NCI-H2171 (cell line): ENCODE results near the gene CEP170B.
"Not testable (repeated sequence)": the region's sequence is repeated elsewhere in the genome, so short reads cannot be mapped to it uniquely, and the experiment has no call there.

Source experiments
- DNase-seq: peaks from one replicate; lab custom pipeline; 2025; lab: John Stamatoyannopoulos, UW

The CEP170B gene

DNA sequence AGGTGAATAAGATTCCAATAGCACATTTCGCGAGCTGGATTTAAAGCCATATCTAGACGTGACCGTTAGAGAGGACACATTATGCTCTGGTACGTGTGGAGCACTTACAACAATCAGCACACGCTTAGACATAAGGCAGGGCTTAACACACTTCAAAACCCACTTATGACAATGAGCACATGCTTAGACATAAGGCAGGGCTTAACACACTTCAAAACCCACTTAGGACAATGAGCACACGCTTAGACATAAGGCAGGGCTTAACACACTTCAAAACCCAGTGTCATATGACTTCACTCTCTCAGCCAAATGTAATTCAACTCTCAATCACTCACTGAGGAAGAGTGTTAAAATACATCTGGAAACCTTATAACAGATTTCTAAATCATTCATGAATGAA, 48.4 kb downstream of the CEP170B start:
- peak; percentile 52 for DNase-seq

DNA sequence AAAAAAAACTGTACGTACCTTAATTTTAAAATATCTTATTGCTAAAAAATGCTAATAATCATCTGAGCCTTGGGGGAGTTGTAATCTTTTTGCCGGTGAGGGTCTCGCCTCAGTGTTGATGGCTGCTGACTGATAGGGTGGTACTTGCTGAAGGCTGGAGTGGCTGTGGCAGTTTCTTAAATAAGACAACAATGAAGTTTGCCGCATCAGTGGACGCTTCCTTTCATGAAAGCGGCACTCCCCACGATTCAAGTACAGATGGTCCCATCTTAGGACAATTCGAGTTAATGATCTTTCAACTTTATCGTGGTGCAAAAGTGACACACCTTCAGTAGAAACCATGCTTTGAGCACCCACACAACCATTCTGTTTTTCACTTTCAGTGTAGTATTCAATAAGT, 52.0 kb downstream of the CEP170B start:
- DNase-seq: no peak

DNA sequence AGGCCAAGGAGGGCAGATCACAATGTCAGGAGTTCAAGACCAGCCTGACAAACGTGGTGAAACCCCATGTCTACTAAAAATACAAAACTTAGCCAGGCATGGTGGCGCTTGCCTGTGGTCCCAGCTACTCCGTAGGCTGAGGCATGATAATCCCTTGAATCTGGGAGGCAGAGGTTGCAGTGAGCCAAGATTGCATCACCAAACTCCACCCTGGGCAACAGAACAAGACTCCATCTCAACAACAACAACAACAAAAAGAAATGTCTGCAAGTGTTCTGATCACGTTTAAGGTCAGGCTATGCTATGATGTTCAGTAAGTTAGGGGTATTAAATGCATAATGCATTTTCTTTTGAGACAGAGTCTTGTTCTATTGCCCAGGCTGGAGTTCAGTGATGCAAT, 52.9 kb downstream of the CEP170B start:
- DNase-seq: no peak

DNA sequence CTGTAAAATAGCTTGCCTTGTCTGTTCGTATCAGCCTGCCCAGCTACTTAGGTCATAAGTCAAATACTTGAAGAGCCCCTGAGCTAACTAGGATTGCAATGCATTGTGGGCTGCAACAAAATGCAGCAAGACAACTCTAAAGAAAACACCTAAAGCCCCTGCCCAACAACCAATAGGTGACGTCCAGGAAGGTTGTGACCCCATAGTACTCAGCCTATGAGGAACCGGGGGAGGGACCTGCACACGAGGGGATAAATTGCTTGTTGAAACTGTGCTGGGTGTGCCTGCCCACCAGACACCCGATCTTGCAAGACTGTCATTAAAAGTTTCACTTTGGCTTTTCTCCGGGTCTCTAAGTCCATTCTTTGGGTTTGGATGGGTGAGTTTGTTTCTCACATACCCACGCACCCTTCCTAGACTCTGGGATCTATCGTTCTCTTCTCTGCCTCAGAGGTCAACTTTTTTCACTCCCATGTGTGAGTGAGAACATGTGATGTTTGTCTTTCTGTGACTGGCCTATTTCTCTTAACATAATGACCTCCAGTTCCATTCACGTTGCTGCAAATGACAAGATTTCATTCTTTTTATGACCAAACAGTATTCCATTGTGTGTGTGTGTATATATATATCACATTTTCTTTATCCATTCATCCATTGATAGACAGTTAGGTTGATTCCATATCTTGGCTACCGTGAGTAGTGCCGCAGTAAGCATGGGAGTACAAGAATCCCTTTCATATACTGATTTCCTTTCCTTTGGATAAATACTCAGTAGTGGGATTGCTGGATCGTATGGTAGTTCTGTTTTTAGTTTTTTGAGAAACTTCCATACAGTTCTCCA, 54.3 kb downstream of the CEP170B start:
- not testable (repeated sequence) for DNase-seq

DNA sequence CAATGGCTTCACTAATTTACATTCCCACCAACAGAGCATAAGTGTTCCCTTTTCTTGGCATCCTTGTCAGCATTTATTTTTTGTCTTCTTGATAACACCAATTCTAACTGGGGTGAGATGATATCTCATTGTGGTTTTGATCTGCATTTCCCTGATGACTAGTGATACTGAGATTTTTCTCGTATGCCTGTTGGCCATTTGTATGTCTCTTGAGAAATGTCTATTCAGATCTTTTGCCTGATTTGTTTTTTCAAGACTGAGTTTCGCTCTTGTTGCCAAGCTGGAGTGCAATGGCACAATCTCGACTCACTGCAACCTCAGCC, 54.9 kb downstream of the CEP170B start:
- no peak for DNase-seq

DNA sequence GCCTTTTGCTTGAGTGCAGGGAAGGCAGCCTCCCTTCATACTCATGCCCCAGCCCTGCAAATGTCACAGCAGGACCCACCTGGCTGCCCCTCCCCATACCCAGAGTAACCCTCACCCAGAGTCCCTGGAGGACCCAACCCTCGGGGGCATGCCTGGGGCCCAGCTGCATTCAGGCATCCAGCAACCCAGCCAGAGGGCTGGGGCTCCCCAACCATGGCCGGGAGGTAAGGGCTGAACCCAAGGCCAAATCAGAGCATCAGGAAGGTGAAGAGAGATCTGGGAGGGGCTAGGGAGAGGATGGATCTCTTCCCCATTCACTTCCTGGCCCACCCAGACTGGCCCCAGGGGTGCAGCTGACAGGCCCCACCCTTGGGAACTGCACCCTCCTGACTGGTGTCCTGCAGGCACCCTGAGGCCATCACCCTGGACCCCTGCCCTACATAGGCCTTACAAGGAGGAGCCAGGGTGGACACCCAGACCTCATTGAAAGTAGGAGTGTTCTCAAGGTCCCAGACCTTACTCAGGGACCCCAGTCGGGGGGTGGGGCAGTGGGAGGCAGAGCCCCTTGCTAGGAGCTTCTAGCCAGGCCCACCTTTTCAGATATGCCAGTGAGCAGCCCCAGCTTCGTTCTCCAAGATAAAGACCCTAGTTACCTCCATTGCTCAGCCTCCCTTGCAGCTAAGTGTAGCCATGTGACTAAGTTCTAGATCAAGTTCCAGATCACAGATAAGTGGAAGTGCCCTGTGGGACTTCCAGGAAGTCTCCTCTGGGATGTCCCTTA, 58.8 kb downstream of the CEP170B start:
- DNase-seq: no peak

DNA sequence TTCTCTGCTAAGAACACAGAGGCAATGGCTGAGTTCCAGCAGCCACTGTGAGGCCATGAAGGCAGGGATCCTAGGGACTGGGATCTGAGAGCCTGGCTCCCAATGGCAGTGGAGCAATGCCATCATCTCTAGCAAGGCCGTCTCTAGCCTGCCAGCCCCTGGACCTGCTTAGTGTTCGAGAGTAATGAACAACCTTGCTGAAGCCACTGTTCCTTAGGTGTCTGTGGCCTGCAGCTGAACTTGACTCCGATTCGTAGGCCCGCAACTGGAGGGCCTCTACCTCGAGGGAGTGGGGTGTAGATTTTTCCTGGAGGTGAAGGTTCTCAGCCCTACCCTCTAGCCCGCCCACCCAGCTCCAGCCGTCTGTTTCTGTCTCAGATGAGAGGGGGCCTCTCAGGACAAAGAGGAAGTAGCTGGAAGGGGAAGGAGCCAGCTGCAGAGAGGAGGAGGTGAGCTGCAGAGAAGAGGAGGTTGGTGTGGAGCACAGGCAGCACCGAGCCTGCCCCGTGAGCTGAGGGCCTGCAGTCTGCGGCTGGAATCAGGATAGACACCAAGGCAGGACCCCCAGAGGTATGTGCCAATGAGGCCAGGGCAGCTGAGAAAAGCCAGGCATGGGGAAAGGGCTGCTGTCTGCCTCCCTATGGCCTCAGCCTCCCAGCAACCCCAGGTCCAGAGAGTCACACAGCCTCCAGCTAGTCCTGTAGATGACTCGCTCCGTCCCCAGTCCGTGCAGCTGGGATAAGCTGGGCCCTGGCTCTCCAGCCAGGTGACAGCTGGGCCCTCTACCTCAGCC, 59.5 kb downstream of the CEP170B start, which contains the start of gene PLD4:
PLD4 (plus strand) TSS at position 459 of the 793 bp plus-strand sequence. CDS start 2,262 bp downstream, outside the sequence.
- DNase-seq: no peak

DNA sequence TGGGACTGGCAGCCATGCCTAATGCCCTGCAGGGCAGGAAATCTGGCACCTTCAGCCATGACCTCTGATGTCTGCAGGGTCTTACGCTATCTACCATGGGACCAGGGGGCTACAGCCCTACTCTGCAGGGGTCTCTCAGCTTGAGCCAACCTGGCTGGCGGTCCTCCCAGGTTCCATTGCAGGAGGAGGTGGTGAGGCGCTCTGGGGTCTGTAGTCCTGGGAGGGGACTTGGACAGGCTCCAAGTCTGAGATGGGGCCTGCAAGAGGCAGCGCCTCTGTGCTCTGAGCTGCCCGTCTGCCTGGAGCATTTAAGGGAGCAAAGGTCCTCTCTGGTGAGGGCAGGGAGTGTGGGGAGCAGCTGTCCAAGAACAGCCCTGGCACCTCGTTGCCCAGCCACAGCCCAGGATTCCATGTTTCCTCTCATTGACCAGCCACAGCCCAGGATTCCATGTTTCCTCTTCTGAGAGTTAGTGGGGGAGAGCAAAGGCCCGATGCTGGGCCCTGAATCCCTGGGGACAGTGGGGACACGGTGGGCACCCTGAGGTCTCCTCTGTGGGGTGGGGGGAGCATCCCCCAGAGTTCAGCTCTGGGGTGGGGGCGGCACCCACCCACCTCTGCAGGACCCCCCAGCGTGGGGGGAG, 60.3 kb downstream of the CEP170B start:
- DNase-seq: no peak

DNA sequence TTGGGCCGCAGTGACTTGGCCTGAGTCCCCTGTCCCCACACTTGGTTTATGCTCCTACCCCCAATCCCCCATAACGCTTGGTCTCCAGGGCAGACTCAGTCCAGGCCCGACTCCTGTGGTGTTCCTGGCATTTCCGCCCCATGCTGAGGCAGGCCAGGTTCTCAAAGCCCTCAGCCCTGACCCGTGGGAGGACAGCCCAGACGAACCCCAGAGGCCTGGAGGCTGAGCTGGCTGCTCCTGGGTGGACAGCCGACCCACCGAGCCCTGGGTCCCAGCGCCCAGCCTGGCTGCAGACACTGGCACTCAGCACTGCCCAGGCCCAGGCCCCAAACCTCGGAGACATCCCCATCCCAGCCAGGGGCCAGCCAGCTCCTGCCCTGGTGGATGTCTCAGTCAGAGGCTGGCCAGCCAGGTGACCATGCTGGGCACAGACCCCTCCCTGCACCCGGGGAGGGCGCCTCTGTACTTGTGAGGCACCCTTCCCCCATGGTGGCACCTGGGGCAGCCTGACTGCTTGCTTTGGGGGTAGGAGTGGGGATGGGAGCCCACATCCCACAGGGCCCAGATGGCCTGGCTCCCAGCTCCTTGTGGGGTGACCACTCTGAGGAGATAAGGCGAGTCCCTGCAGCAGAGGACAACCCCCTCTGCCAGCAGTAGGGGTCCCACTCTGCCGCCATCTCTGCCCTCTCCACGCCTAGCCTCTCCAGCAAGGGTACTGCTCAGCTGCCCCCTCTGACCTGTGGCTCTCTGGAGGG, 61.0 kb downstream of the CEP170B start:
- DNase-seq: no peak

DNA sequence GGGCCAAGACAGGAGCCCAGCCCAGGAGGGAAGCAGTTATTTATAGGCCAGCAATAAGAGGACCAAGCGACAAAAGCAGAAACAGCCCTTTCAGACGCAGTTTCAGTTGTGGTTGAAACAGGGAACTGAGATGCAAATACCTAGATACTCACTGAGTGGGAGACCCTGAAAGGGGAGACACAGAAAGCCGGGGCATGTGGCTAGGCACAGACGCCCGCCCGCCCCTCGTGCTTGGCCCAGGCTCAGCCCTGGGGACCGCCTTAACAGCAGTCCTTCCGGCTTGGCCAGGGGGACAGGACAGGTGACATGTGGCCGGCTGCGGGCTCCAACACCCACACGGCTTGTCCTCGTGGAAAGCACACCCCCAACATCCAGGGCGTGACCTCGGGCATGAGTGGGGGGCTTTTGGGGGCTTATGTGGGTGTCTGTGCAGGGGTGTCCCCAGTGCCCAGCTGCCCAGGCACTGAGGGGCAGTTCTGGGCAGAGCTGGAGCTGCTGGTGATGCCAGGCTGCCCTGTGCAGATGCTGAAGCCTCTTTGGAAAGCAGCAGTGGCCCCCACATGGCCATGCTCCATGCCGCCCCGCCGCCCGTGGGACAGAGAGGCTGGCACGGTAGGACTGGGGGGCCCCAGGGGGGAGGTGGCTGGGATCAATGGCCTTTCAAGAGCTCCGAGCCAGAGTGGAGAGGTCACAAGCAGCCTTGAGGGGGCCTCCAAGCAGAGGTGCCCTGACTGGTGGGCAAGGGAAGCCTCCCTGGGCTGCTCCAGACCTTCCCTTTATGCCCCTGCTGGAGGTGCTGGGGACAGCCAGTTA, 61.8 kb downstream of the CEP170B start:
- DNase-seq: no peak

DNA sequence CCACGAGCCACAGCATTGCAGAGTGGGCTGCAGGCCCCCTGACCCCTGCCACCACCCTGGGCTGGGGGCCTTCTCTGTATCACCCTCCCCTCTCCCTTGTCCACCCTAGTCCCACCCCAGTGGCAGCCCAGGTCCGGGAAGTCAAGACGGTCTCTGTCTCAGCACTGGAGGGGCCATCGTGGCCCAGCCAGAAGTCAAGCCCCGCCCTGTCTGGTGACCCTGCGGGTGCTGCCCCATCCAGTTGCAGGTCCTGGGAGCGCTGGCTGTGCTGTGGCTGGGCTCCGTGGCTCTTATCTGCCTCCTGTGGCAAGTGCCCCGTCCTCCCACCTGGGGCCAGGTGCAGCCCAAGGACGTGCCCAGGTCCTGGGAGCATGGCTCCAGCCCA, 62.4 kb downstream of the CEP170B start:
- DNase-seq: no peak

DNA sequence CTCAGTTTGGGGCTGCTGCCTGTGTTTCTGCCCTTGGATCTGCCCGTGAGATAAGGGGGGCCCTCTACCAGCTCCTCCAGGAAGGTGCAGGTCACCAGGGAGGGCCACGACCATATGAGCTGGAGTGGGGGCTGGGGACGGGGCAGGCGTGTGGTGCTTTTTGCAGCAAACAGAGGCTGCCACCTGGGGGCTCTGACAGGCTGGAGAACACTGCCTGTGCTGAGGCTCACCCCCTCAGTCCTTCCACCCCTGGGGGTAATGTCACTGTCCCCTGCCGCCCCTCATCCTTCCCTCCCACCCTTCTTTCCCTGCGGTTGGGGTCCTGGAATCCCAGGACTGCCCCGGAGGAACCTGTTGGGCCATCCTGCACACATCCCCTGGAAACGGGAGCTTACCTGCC, 62.8 kb downstream of the CEP170B start:
- no peak for DNase-seq

DNA sequence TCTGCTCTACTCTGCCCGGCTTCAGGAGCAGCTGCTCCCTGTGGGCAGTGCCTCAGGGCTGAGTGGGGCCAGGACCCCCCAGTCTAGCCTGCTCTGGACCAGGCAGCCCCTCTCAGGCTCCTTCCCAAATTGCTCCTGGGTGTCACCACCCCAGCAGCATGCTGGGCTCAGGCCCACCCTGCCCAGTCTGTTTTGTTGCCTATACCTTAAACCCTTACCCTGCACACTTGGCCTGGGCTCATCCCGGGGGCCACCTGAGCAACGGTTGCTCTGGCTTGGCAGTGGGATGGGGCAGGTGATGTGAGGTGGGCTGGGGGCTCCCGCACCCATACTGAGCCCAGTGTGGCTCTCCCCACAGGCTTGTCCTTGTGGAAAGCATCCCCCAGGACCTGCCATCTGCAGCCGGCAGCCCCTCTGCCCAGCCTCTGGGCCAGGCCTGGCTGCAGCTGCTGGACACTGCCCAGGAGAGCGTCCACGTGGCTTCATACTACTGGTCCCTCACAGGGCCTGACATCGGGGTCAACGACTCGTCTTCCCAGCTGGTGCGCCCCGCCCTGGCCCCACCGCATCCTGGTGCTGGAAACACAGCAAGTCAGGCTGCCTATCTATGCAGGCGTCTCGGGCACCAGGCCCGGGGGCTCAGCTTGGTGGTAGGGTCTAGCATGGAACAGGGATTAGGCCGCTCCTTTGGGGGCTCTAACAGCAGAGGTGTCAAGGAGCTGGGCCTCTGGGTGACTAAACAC, 63.5 kb downstream of the CEP170B start:
- DNase-seq: no peak

DNA sequence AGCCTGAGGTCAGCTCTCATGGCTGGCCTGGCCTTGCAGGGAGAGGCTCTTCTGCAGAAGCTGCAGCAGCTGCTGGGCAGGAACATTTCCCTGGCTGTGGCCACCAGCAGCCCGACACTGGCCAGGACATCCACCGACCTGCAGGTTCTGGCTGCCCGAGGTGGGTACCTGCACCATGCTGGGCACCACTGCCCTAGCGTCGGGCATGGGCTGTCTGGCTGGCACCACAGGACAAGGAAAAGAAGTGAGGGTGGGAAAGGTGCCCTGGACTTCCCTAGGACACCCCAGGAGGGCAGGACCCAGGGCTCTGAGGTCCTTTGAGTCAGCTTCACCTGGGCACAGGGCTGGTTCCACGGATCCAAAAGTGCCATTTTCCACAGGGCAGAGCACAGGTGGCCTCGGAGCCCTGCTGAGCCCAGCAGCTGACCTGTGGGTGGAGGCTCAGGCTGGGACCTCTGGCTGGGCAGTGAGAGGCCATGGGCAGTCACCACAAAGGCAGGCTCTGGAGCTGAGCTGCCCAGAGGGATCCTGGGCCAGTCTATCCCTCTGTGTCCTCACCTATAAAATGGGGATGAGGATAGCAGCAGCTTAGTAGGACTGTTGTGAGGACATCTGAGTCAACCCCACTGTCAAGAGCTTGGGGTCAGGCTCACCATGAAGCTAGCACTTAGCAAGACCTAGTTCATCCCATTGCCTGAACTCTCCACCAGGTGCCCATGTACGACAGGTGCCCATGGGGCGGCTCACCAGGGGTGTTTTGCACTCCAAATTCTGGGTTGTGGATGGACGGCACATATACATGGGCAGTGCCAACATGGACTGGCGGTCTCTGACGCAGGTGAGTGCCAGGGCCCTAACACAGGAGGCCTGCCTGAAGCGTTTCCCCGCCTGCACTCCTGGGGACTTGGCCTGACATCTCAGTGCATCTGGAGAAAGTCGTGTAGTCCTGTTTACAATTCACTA, 64.5 kb downstream of the CEP170B start:
- DNase-seq: no peak

DNA sequence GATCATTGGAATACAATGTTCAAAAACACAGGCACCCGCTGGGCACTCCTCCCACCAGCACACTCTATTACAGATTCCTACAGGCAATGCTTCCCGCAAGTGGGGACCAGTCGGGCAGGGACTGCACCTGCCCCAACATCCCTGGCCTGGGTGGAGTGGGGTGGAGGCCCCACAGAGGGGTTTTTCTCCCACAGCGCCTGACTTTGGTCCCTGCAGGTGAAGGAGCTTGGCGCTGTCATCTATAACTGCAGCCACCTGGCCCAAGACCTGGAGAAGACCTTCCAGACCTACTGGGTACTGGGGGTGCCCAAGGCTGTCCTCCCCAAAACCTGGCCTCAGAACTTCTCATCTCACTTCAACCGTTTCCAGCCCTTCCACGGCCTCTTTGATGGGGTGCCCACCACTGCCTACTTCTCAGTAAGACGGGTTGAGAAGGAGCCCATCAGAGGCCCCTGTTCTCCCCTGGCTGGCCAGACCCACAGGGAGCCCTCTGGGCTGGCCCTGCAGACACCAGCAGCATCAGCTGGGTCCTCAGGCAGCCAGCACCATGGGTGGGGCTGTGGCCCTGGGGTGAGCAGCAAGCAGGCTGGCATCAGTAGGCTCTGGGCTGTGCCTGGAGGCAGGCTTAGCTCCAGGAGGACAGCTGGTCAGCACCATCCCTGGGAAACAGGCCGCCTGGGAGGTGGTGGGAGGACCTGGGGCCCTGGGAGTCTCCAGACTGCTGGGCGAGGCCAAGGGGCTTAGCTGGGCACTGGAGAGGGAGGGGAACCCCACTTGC, 65.6 kb downstream of the CEP170B start:
- no peak for DNase-seq

DNA sequence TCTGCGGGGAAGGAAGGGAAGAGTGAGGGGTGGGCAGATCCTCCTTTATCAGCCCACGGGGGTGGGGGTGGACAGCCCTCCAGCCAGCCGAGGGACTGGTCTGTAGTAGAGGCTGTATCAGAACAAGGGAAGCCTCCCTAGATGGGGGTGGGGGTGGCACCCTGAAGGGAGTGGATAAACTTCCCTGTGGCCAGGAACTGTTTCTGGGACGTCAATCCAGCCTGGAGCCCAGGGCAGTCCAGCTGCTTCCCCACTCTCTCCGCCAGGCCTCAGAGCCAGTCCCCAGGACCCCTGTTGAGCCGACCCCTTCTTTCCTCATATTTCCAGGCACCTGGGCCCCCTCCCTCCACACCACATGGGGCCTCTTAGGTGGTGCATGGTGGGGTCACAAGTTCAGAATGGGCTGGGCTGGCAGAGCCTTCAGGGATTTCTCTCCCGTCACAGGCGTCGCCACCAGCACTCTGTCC, 66.3 kb downstream of the CEP170B start:
- no peak for DNase-seq

DNA sequence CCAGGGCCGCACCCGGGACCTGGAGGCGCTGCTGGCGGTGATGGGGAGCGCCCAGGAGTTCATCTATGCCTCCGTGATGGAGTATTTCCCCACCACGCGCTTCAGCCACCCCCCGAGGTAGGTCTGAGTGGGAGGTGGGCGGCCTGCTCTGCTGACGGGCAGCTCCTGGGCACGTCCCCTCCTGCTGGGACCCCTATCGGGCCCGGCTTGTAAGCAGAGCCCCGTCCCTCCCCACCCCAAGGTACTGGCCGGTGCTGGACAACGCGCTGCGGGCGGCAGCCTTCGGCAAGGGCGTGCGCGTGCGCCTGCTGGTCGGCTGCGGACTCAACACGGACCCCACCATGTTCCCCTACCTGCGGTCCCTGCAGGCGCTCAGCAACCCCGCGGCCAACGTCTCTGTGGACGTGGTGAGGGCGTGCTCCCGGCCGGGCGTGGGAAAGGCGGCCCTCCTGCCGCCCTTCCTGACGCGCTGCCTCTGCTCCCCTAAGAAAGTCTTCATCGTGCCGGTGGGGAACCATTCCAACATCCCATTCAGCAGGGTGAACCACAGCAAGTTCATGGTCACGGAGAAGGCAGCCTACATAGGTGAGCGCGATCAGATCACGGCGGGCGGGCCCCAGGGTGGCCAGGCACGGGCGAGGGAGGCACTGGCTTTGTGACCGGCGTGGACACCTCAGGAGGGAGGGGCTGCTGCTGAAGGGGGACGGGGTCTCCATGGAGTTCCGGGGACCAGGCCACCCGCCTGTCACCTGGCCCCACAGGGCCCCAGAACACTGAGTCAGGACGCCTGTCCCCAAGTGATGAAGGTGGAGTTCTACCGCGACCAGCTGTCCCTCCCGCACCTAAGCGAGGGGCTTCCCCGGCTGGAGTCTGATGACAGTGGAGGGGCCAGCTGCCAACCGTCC, 67.0 kb downstream of the CEP170B start:
- no peak for DNase-seq
